GM12878 (cell line): ENCODE results near the gene TMEM235. TPM values are rescaled to one million over a fixed set of nuclear protein-coding genes. Genes with fewer than 3 reads are reported as not detected.

ENCODE experiments used
- ATAC-seq: fragments of 200-7000 bp; cut with Tn5 transposase; 3 replicates; pipeline ENCODE4 v1.9.1; 2020; ENCODE audit warnings: mild to moderate bottlenecking, moderate library complexity
- BruUV-seq: library from RNA; stranded (reverse); fragments of 400-500 nt; replicated peaks from 2 replicates; lab custom pipeline; 2021; lab: Mats Ljungman, UMichigan
- CTCF ChIA-PET: fragments of 300-600 bp; sonication (Branson Sonifier 250); formaldehyde crosslinking; extraction: SDS; loops from one replicate; lab custom pipeline; 2021; ENCODE audit warnings: inconsistent platforms; lab: Yijun Ruan, JAX
- POLR2A ChIA-PET: fragments of 350-600 bp; formaldehyde crosslinking; extraction: SDS; loops from one replicate; lab custom pipeline; 2021; ENCODE audit warnings: inconsistent platforms; lab: Charles Lee
- RAD21 ChIA-PET: fragments of 300-600 bp; sonication (Branson Sonifier 250); formaldehyde crosslinking; loops from one replicate; lab custom pipeline; 2023; ENCODE audit warnings: antibody characterized with exemption; ENCODE audit not compliant: unreplicated experiment; lab: Charles Lee
- SMC1A ChIA-PET: fragments of 300-600 bp; sonication (Branson Sonifier 250); formaldehyde crosslinking; loops from one replicate; lab custom pipeline; 2023; ENCODE audit not compliant: unreplicated experiment, uncharacterized antibody; lab: Charles Lee
- DNase-seq: peaks from one replicate; pipeline ENCODE4 v3.0.0-alpha.2; 2011; ENCODE audit warnings: low read depth, low spot score
- FAIRE-seq: peaks from 3 replicates; lab custom pipeline; 2011; peaks lifted over from hg19 to GRCh38; lab: Jason Lieb, UNC
- H2AFZ ChIP-seq: 2 replicates; pipeline ENCODE4 v1.6.0; 2011; ENCODE audit warnings: low read depth, low read length, control low read depth; ENCODE audit not compliant: control insufficient read depth
- H3K27ac ChIP-seq: 2 replicates; pipeline ENCODE4 v1.5.1; 2011; ENCODE audit warnings: control low read depth; ENCODE audit not compliant: control insufficient read depth, insufficient read depth
- H3K27me3 ChIP-seq, 2 experiments: replicated peaks in 1 of 2; 2 replicates each; pipeline versions ENCODE4 v1.6.0 to v1.6.1; 2011; ENCODE audit warnings: low read length in 1 of 2; ENCODE audit not compliant: control insufficient read depth in 2 of 2, insufficient read depth in 2 of 2
- H3K36me3 ChIP-seq, 2 experiments: 2 replicates each; pipeline ENCODE4 v1.5.1; 2011; ENCODE audit warnings: low read length in 1 of 2; ENCODE audit not compliant: control insufficient read depth in 2 of 2, insufficient read depth in 2 of 2
- H3K4me1 ChIP-seq: 2 replicates; pipeline ENCODE4 v1.6.1; 2011; ENCODE audit warnings: mild to moderate bottlenecking, low read length, moderate library complexity, mixed read lengths; ENCODE audit not compliant: control insufficient read depth, insufficient read depth
- H3K4me2 ChIP-seq: 2 replicates; pipeline ENCODE4 v1.6.0; 2011; ENCODE audit warnings: control low read depth; ENCODE audit not compliant: control insufficient read depth, insufficient read depth
- H3K4me3 ChIP-seq: fragments of 200-600 bp; sonication (generic); 2 replicates; pipeline ENCODE4 v1.5.1; 2016
- H3K79me2 ChIP-seq: 2 replicates; pipeline ENCODE4 v1.6.0; 2011; ENCODE audit warnings: low read length; ENCODE audit not compliant: control insufficient read depth, insufficient read depth
- H3K9ac ChIP-seq: 2 replicates; pipeline ENCODE4 v1.8.0; 2011; ENCODE audit warnings: low read length, control low read depth, mixed read lengths; ENCODE audit not compliant: control insufficient read depth, insufficient read depth
- H3K9me3 ChIP-seq: replicated peaks from 3 replicates; pipeline ENCODE4 v1.5.1; 2011; ENCODE audit warnings: mild to moderate bottlenecking, low read length; ENCODE audit not compliant: control insufficient read depth, insufficient read depth
- H4K20me1 ChIP-seq: 2 replicates; pipeline ENCODE4 v1.6.0; 2011; ENCODE audit not compliant: control insufficient read depth, insufficient read depth
- BCL11A ChIP-seq: IDR thresholded peaks from 2 replicates; pipeline ENCODE4 v1.6.1; 2011; ENCODE audit warnings: low read depth, low read length
- BMI1 ChIP-seq: fragments of 450-650 bp; IDR thresholded peaks from 2 replicates; pipeline ENCODE4 v1.6.1; 2016; ENCODE audit warnings: mild to moderate bottlenecking, moderate library complexity, borderline replicate concordance
- CBX3 ChIP-seq: fragments of 200-600 bp; sonication (generic); IDR thresholded peaks from 2 replicates; pipeline ENCODE4 v1.6.1; 2016; ENCODE audit warnings: low read depth, borderline replicate concordance
- CBX5 ChIP-seq: sonication (generic); IDR thresholded peaks from 2 replicates; pipeline ENCODE4 v1.6.1; 2016; ENCODE audit warnings: low read depth, moderate library complexity, mild to moderate bottlenecking, inconsistent platforms
- IRF4 ChIP-seq: IDR thresholded peaks from 2 replicates; pipeline ENCODE4 v1.6.1; 2011; ENCODE audit warnings: low read depth, low read length
- MYB ChIP-seq: fragments of 150-350 bp; IDR thresholded peaks from 2 replicates; pipeline ENCODE4 v1.6.1; 2014; ENCODE audit warnings: mild to moderate bottlenecking, low read depth, low read length, borderline replicate concordance
- NRF1 ChIP-seq: conservative IDR thresholded peaks from 2 replicates; pipeline ENCODE4 v1.6.1; 2011; ENCODE audit warnings: mild to moderate bottlenecking, low read depth, low read length, improper control_type of control experiment
- POLR2A ChIP-seq: IDR thresholded peaks from 2 replicates; pipeline ENCODE4 v1.6.1; 2011; ENCODE audit warnings: low read depth, mild to moderate bottlenecking, low read length
- SRF ChIP-seq, 2 experiments: IDR thresholded peaks; 2 replicates each; pipeline ENCODE4 v1.6.1; 2011; ENCODE audit warnings: low read depth in 2 of 2, low read length in 2 of 2, mild to moderate bottlenecking in 1 of 2, moderate library complexity in 1 of 2
- WRNIP1 ChIP-seq: IDR thresholded peaks from 2 replicates; pipeline ENCODE4 v1.6.1; 2011; ENCODE audit warnings: low read depth, low read length, improper control_type of control experiment, borderline replicate concordance
- ZNF622 ChIP-seq: fragments of 450-650 bp; IDR thresholded peaks from 2 replicates; pipeline ENCODE4 v1.6.1; 2017; ENCODE audit warnings: mild to moderate bottlenecking, inconsistent platforms
- WGBS: methylation state at CpG from one replicate; pipeline ENCODE4 v1.1.6; 2016; ENCODE audit warnings: low lambda C conversion rate; ENCODE audit not compliant: insufficient replicate concordance, insufficient coverage; ENCODE audit errors: missing lambda C conversion rate; 5-methylcytosine and 5-hydroxymethylcytosine counted together
- in situ Hi-C: fragments of 300-500 bp; cut with MboI; formaldehyde crosslinking; loops from 9 replicates; pipeline ENCODE4 v1.14.3; 2018; ENCODE audit warnings: mixed read lengths
- intact Hi-C: fragments of 100-400 bp; cut with micrococcal nuclease; formaldehyde crosslinking; loops from one replicate; pipeline ENCODE4 v1.14.2; 2022; ENCODE audit not compliant: unreplicated experiment
- polyA plus RNA-seq, 11 experiments: library from polyadenylated mRNA; depleted of rRNA in 4 of 11; unstranded in 6 of 11; stranded (reverse) in 5 of 11; fragments of >200 nt; fragmentation: Nextera tagmentation in 4 of 11; fragmentation: Illumina TruSeq in 1 of 11; extraction: Ambion mirVana in 4 of 11; extraction: Trizol in 1 of 11; gene quantifications; 1 replicate in 1 of 11; 2 replicates in 10 of 11; pipeline versions ENCODE4 v1.2.1 to v1.2.3, GENCODE V29; 2011 to 2016; ENCODE audit warnings: inconsistent platforms in 2 of 11, missing spikeins in 2 of 11, low read depth in 1 of 11
- total RNA-seq, 4 experiments: library from RNA; depleted of rRNA in 3 of 4; stranded (reverse); fragments of >200 nt in 3 of 4; fragmentation: Illumina TruSeq in 1 of 4; extraction: Trizol in 1 of 4; gene quantifications; 2 replicates each; pipeline versions ENCODE4 v1.2.1 to v1.2.3, GENCODE V29; 2013 to 2021
- TF ChIP-seq, protein P1 (sequence below): fragments of 450-650 bp; IDR thresholded peaks from 2 replicates; pipeline ENCODE4 v1.6.1; 2017; ENCODE audit warnings: mild to moderate bottlenecking, low read depth, inconsistent platforms; ENCODE audit not compliant: poor library complexity, severe bottlenecking
- TF ChIP-seq, protein P2 (sequence below): fragments of 450-650 bp; IDR thresholded peaks from 2 replicates; pipeline ENCODE4 v1.6.1; 2017; ENCODE audit warnings: low read depth, mild to moderate bottlenecking, moderate library complexity

Gene TMEM235
- total and polyA plus RNA-seq, 10 of the 15 experiments (the other 5 are each of a cell fraction or from before 2014, with no cell fraction given), result not detected

- Histone ChIP-seq H3K27me3 (no peaks in the 10 kb centered on the region; a peak in 1 of 4 replicates), H4K20me1 (no peaks in the 10 kb centered on the region), H3K4me1 (peaks cover 29% of the 10 kb centered on the region), H3K79me2 (no peaks in the 10 kb centered on the region), H3K9me3 (no peaks in the 10 kb centered on the region), H3K9ac (no peak overlapping the region), H3K4me3 (no peak overlapping the region), H2AFZ (no peak overlapping the region), H3K4me2 (no peak overlapping the region), H3K27ac (no peak overlapping the region), H3K36me3 (no peaks in the 10 kb centered on the region)
- BruUV-seq, result no TSS peak
- no peak for FAIRE-seq
- ChIA-PET CTCF (interaction anchor here (0.9 to 5.9 kb wide), 17 partner anchors 11 to 230 kb away, joined by 3 to 82 read pairs (median 5); partner anchors contain the start of genes AFMID and TMC8), POLR2A (interaction anchor here (1.4 kb wide), 1 partner anchor 115 kb away, joined by 3 read pairs; no protein-coding TSS in a partner anchor), SMC1A (interaction anchor here (1.8 to 4.1 kb wide), 6 partner anchors 11 to 229 kb away, joined by 4 to 47 read pairs (median 18); no protein-coding TSS in a partner anchor), RAD21 (interaction anchor here (0.5 to 4.4 kb wide), 7 partner anchors 29 to 175 kb away, joined by 3 to 76 read pairs (median 4); no protein-coding TSS in a partner anchor)
- in situ Hi-C loops, result no loop called here
- 47% methylated on average over 16 of the region's 16 CpGs for WGBS
- ATAC-seq, result no peak
- intact Hi-C loops, result no loop called here
- TF ChIP-seq ZNF622 (no peak), WRNIP1 (no peak), MYB (no peak), NRF1 (no peak), CBX5 (no peak), SRF (IDR thresholded peaks at IDR 0.05; ENCODE audit: low read depth in 2 of 2, low read length in 2 of 2) (no peak), BMI1 (no peak), POLR2A (no peak), BCL11A (no peak), IRF4 (no peak), CBX3 (no peak)
- TF ChIP-seq, protein P1, sequence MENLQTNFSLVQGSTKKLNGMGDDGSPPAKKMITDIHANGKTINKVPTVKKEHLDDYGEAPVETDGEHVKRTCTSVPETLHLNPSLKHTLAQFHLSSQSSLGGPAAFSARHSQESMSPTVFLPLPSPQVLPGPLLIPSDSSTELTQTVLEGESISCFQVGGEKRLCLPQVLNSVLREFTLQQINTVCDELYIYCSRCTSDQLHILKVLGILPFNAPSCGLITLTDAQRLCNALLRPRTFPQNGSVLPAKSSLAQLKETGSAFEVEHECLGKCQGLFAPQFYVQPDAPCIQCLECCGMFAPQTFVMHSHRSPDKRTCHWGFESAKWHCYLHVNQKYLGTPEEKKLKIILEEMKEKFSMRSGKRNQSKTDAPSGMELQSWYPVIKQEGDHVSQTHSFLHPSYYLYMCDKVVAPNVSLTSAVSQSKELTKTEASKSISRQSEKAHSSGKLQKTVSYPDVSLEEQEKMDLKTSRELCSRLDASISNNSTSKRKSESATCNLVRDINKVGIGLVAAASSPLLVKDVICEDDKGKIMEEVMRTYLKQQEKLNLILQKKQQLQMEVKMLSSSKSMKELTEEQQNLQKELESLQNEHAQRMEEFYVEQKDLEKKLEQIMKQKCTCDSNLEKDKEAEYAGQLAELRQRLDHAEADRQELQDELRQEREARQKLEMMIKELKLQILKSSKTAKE, result no peak
- TF ChIP-seq, protein P2, sequence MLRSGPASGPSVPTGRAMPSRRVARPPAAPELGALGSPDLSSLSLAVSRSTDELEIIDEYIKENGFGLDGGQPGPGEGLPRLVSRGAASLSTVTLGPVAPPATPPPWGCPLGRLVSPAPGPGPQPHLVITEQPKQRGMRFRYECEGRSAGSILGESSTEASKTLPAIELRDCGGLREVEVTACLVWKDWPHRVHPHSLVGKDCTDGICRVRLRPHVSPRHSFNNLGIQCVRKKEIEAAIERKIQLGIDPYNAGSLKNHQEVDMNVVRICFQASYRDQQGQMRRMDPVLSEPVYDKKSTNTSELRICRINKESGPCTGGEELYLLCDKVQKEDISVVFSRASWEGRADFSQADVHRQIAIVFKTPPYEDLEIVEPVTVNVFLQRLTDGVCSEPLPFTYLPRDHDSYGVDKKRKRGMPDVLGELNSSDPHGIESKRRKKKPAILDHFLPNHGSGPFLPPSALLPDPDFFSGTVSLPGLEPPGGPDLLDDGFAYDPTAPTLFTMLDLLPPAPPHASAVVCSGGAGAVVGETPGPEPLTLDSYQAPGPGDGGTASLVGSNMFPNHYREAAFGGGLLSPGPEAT, result no peak
- no peak for DNase-seq
These were observed 17.8 kb downstream of the TMEM235 start for GRCh38 chr17:78249074-78249817.
